HG03469 (cell line): ENCODE data around the gene FMNL2.
A peak's percentile ranks its signal among the peaks of the same experiment; 100 is the strongest.

ENCODE experiments used
- ATAC-seq: cut with Tn5 transposase; IDR thresholded peaks from one replicate; pipeline ENCODE4 v1.9.1; 2021; ENCODE audit warnings: mild to moderate bottlenecking, moderate library complexity, moderate number of reproducible peaks; ENCODE audit not compliant: unreplicated experiment

Gene FMNL2

GRCh38 chr2:152548111-152548875 is 213.3 kb downstream of the FMNL2 start:
- ATAC-seq: no peak

- no peak for ATAC-seq
Measured at GRCh38 chr2:152548996-152549395, 214.0 kb downstream of the FMNL2 start.

- no peak for ATAC-seq
Measured at GRCh38 chr2:152549423-152549822, 214.4 kb downstream of the FMNL2 start.

- no peak for ATAC-seq
Measured at GRCh38 chr2:152550386-152550785, 215.4 kb downstream of the FMNL2 start.

GRCh38 chr2:152552888-152553287 is 217.9 kb downstream of the FMNL2 start:
- ATAC-seq: no peak

GRCh38 chr2:152553518-152553917 is 218.5 kb downstream of the FMNL2 start:
- no peak for ATAC-seq

- ATAC-seq: no peak
Measured at GRCh38 chr2:152555048-152555447, 220.1 kb downstream of the FMNL2 start.

GRCh38 chr2:152556506-152556905 is 221.5 kb downstream of the FMNL2 start:
- ATAC-seq: no peak

GRCh38 chr2:152557273-152557888 is 222.4 kb downstream of the FMNL2 start:
- ATAC-seq: no peak

GRCh38 chr2:152558158-152558984 is 223.4 kb downstream of the FMNL2 start:
- ATAC-seq: no peak

GRCh38 chr2:152559008-152559407 is 224.0 kb downstream of the FMNL2 start:
- no peak for ATAC-seq

GRCh38 chr2:152560166-152560565 is 225.2 kb downstream of the FMNL2 start:
- ATAC-seq: no peak

- ATAC-seq: no peak
Measured at GRCh38 chr2:152560873-152561595, 226.1 kb downstream of the FMNL2 start.

- ATAC-seq: no peak
Measured at GRCh38 chr2:152562198-152562884, 227.4 kb downstream of the FMNL2 start.

- ATAC-seq: no peak
Measured at GRCh38 chr2:152563764-152564163, 228.8 kb downstream of the FMNL2 start.

GRCh38 chr2:152564754-152565551 is 230.0 kb downstream of the FMNL2 start:
- peak; percentile 87 for ATAC-seq

- peak; percentile 75 for ATAC-seq
Measured at GRCh38 chr2:152565884-152566727, 231.1 kb downstream of the FMNL2 start.

- ATAC-seq: peak; percentile 28
Measured at GRCh38 chr2:152566728-152567069, 231.7 kb downstream of the FMNL2 start.

- ATAC-seq: no peak
Measured at GRCh38 chr2:152568531-152568930, 233.6 kb downstream of the FMNL2 start.
